HG02943 (cell line): Measurements from ENCODE around the gene OR12D1.

Experiments used
- ATAC-seq: cut with Tn5 transposase; IDR thresholded peaks from one replicate; pipeline ENCODE4 v1.9.1; 2021; ENCODE audit warnings: mild to moderate bottlenecking, low read depth, moderate library complexity; ENCODE audit not compliant: unreplicated experiment

The OR12D1 gene

DNA sequence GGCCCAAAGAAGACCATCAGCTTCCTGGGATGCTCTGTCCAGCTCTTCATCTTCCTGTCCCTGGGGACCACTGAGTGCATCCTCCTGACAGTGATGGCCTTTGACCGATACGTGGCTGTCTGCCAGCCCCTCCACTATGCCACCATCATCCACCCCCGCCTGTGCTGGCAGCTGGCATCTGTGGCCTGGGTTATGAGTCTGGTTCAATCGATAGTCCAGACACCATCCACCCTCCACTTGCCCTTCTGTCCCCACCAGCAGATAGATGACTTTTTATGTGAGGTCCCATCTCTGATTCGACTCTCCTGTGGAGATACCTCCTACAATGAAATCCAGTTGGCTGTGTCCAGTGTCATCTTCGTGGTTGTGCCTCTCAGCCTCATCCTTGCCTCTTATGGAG is 47.3 kb downstream of the OR12D1 start:
- ATAC-seq: no peak

DNA sequence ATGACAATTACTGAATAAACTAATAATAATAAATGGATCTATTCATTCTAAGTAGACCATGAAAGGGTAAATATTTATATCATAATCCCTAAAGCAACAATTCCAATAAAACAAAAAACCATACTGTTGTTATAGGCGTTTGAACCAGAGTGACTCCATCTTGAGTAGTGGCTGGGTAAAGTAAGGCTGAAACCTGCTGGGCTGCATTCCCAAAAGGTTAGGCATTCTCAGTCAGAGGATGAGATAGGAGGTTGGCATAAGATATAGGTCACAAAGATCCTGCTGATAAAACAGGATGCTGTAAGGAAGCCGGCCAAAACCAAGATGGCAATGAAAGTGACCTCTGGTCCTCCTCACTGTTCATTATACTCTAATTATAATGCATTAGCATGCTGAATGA is 50.6 kb downstream of the OR12D1 start:
- ATAC-seq: no peak

DNA sequence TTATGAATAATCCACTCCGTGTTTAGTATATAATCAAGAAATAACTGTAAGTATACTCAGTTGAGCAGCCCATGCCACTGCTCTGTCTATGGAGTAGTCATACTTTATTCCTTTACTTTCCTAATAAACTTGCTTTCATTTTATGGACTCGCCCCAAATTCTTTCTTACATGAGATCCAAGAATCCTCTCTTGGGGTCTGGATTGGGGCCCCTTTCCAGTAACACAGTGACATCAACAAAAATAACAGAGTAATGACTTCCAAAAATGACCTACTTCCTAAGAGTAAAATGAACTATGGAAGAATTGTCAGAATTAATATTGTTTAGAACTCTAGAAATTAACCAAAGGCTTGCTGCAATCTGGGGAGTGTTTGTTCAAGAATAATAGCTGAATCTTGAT is 51.1 kb downstream of the OR12D1 start:
- no peak for ATAC-seq

DNA sequence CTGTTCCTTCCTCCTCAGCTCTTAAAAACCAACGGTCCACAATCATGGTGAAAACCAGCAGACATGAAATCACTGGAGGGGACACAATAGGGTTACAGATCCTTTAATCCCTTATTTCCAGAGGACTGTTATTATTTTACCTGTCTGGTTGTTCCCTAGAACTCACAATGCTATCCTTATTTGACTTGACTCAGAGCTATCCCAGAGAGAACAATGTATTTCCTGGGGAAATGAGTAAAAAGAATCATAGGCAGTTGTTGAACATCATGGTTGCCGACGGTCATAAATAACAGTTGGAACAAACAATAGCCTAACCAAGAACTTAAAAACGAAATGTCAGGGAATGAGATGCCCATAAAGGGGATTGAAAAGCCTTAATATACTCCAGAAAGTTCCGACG is 51.5 kb downstream of the OR12D1 start:
- ATAC-seq: no peak
